Measurements from ENCODE around the gene PLCL2.

- TF ChIP-seq, protein P1, sequence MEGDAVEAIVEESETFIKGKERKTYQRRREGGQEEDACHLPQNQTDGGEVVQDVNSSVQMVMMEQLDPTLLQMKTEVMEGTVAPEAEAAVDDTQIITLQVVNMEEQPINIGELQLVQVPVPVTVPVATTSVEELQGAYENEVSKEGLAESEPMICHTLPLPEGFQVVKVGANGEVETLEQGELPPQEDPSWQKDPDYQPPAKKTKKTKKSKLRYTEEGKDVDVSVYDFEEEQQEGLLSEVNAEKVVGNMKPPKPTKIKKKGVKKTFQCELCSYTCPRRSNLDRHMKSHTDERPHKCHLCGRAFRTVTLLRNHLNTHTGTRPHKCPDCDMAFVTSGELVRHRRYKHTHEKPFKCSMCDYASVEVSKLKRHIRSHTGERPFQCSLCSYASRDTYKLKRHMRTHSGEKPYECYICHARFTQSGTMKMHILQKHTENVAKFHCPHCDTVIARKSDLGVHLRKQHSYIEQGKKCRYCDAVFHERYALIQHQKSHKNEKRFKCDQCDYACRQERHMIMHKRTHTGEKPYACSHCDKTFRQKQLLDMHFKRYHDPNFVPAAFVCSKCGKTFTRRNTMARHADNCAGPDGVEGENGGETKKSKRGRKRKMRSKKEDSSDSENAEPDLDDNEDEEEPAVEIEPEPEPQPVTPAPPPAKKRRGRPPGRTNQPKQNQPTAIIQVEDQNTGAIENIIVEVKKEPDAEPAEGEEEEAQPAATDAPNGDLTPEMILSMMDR (conservative IDR thresholded peaks at IDR 0.05; ENCODE audit: low read depth in 2 of 2), result no peak
- TF ChIP-seq POLR2AphosphoS5 (IDR thresholded peaks at IDR 0.05; ENCODE audit: low read depth) (no peak), EZH2 (IDR thresholded peaks at IDR 0.05; ENCODE audit: low read depth, unreplicated experiment) (no peak), EZH2phosphoT487 (IDR thresholded peaks at IDR 0.05; ENCODE audit: unreplicated experiment) (no peak)
- TF ChIP-seq, protein P2, sequence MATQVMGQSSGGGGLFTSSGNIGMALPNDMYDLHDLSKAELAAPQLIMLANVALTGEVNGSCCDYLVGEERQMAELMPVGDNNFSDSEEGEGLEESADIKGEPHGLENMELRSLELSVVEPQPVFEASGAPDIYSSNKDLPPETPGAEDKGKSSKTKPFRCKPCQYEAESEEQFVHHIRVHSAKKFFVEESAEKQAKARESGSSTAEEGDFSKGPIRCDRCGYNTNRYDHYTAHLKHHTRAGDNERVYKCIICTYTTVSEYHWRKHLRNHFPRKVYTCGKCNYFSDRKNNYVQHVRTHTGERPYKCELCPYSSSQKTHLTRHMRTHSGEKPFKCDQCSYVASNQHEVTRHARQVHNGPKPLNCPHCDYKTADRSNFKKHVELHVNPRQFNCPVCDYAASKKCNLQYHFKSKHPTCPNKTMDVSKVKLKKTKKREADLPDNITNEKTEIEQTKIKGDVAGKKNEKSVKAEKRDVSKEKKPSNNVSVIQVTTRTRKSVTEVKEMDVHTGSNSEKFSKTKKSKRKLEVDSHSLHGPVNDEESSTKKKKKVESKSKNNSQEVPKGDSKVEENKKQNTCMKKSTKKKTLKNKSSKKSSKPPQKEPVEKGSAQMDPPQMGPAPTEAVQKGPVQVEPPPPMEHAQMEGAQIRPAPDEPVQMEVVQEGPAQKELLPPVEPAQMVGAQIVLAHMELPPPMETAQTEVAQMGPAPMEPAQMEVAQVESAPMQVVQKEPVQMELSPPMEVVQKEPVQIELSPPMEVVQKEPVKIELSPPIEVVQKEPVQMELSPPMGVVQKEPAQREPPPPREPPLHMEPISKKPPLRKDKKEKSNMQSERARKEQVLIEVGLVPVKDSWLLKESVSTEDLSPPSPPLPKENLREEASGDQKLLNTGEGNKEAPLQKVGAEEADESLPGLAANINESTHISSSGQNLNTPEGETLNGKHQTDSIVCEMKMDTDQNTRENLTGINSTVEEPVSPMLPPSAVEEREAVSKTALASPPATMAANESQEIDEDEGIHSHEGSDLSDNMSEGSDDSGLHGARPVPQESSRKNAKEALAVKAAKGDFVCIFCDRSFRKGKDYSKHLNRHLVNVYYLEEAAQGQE (IDR thresholded peaks at IDR 0.05; ENCODE audit: unreplicated experiment), result no peak
These were observed 16.2 kb downstream of the PLCL2 start for GRCh38 chr3:16900779-16901440.

All from GM23338 (cell line).